Activated T-cell treated with anti-CD3 and anti-CD28 coated beads, Interleukin-2, amount 50 U/mL, for 4 hours (primary cell): ENCODE results near the gene CD59. TPM values are rescaled to one million over a fixed set of nuclear protein-coding genes. Genes with fewer than 3 reads are reported as not detected.
"Not testable (repeated sequence)": the region's sequence is repeated elsewhere in the genome, so short reads cannot be mapped to it uniquely, and the experiment has no call there.

Experiments
- ATAC-seq, 2 donors: fragments of 200-7000 bp; cut with Tn5 transposase; one replicate each; pipeline ENCODE4 v1.10.0; 2021
- DNase-seq: peaks from one replicate; pipeline ENCODE4 v3.0.0-alpha.2; 2020
- H3K27me3 Mint-ChIP-seq: one replicate; pipeline ENCODE4 v1.8.0; 2021; ENCODE audit warnings: low read depth, mixed read lengths
- H3K36me3 Mint-ChIP-seq: one replicate; pipeline ENCODE4 v1.8.0; 2022; ENCODE audit warnings: mixed read lengths; ENCODE audit not compliant: insufficient read depth
- H3K4me1 Mint-ChIP-seq: one replicate; pipeline ENCODE4 v1.8.0; 2021; ENCODE audit warnings: low read depth, mixed read lengths
- H3K4me3 Mint-ChIP-seq: one replicate; pipeline ENCODE4 v1.8.0; 2021; ENCODE audit warnings: mild to moderate bottlenecking, moderate library complexity, mixed read lengths
- H3K9me3 Mint-ChIP-seq: one replicate; pipeline ENCODE4 v1.8.0; 2021; ENCODE audit warnings: mixed read lengths
- total RNA-seq, 3 donors: library from RNA; stranded (reverse); gene quantifications; one replicate each; pipeline ENCODE4 v1.2.1, GENCODE V29; 2021

CD59 gene
- total RNA-seq, 3 donors from 2014 or later: 27.8 to 44.8 (median 30.0) TPM

DNA sequence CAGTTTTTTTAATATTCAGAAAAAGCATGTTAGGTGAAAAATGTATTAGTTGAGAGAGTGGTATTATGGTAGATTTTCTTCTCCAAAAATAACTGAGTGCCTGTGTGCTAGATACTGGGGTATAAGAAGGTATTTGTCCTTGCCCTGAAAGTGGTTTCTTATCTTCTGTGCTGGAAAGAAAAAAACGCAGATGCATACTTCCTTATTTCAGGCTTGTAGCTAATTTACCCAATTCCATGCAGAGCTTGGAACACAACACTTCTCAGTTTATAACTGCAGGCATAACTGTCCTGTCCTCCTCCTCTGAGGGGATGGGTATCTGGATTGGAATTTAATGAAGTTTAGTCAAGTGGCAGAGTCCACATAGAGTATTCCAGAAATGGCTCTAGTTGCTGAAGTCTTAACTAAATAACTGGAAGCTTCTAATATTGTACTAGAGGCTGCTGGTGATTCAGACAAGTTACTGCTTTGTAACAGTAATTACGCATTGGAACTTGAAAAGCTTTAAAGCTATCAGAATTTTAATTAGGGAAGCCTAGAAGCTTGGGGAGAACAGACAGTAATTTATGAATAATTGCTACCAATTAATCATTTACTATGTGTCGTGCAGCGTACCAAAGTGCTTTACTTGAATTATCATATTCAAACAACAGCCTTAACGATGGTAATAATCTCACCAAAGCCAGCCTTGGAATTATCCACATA lies 22.9 kb downstream of the CD59 start:
- H3K9me3 Mint-ChIP-seq: no peaks in the 10 kb centered on the region
- DNase-seq (no peak), ATAC-seq (no peak)
- no peak overlapping the region for H3K4me3 Mint-ChIP-seq
- H3K27me3 Mint-ChIP-seq: no peaks in the 10 kb centered on the region
- no peaks in the 10 kb centered on the region for H3K4me1 Mint-ChIP-seq
- H3K36me3 Mint-ChIP-seq: peaks cover 19% of the 10 kb centered on the region

DNA sequence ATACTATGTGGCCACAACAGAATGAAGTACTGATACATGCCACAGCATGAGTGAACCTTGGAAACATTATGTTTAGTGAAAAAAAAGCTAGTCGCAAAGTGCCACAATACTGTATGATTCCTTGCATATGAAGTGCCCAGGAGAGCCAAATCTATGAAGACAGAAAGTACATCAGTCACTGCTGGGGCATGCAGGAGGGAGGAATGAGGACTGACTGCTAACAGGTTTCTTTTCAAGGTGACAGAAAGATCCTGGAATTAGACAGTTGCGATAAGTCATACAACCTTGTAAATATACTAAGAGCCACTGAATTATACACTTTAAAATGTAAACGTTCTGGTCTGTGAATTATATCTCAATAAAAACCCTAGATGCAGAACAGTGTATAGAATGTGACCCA lies 23.8 kb downstream of the CD59 start:
- DNase-seq (no peak), ATAC-seq (no peak)
- Mint-ChIP-seq H3K27me3 (no peaks in the 10 kb centered on the region), H3K4me1 (no peaks in the 10 kb centered on the region), H3K9me3 (no peaks in the 10 kb centered on the region), H3K36me3 (peaks cover 21% of the 10 kb centered on the region), H3K4me3 (no peak overlapping the region)

DNA sequence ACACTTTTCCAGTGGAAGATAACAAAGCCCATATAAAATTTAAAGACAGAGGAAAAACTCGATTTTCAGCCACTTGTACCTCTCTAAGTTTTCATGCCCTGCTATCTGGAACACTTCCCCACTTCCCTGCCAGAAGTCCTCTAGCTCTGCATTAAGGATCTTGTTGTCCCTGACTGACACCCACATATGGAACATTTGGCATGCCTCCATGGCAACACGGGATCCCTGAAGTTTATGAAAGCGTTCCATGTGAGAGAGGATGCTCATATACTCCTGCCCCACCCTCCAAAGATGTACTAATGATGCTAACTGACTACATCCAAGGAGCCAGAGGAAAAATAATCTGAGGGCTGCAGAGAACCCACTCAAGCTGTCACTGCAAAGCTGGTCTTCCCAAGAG lies 26.8 kb downstream of the CD59 start:
- peaks cover 12% of the 10 kb centered on the region for H3K36me3 Mint-ChIP-seq
- H3K4me3 Mint-ChIP-seq: no peak overlapping the region
- ATAC-seq (no peak), DNase-seq (no peak)
- peaks cover 5% of the 10 kb centered on the region for H3K4me1 Mint-ChIP-seq
- H3K9me3 Mint-ChIP-seq: no peaks in the 10 kb centered on the region
- H3K27me3 Mint-ChIP-seq: no peaks in the 10 kb centered on the region

DNA sequence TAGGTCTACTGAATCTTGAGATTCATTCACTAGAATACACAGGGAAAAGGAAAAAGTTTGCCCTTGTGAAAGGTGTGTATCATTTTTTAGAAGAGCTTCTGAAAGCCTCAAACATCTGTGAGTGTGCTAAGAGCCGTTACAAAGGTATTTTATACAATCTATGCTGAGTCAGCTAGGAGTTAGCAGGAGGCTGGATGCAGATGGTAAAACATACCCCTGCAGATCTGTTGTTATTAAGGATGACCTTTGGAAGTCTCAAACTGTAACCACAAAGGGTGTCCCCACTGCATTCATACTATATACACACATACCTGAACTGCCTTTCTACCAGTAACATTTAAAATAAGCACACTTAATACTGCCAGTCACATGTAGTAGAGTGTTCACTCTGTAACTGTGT lies 27.2 kb downstream of the CD59 start:
- peaks cover 12% of the 10 kb centered on the region for H3K36me3 Mint-ChIP-seq
- H3K27me3 Mint-ChIP-seq: no peaks in the 10 kb centered on the region
- H3K4me1 Mint-ChIP-seq: peaks cover 5% of the 10 kb centered on the region
- no peaks in the 10 kb centered on the region for H3K9me3 Mint-ChIP-seq
- ATAC-seq: no peak
- no peak for DNase-seq
- H3K4me3 Mint-ChIP-seq: no peak overlapping the region

DNA sequence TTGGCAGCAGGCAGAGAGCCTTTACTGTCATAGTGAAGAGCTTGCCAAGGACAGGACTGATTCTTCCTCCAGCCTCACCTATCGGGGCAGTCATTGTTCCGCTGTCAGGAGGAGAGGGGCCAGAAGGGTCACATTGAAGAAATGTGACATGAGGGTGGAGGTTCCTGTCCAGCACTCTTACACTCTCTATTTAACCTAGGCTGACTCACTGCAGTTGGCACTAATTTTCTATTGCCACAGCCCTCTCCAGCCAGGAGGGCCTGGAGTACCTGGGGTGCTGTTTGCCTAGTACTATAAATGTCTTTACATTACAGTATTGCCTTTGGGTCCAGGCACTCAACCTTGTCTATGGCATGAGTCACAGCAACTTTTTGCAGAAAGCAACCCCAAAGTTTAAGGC lies 28.4 kb downstream of the CD59 start:
- DNase-seq, ATAC-seq, H3K4me3 Mint-ChIP-seq, H3K27me3 Mint-ChIP-seq, H3K4me1 Mint-ChIP-seq, H3K9me3 Mint-ChIP-seq: not testable (repeated sequence)
- peaks cover 12% of the 10 kb centered on the region for H3K36me3 Mint-ChIP-seq

DNA sequence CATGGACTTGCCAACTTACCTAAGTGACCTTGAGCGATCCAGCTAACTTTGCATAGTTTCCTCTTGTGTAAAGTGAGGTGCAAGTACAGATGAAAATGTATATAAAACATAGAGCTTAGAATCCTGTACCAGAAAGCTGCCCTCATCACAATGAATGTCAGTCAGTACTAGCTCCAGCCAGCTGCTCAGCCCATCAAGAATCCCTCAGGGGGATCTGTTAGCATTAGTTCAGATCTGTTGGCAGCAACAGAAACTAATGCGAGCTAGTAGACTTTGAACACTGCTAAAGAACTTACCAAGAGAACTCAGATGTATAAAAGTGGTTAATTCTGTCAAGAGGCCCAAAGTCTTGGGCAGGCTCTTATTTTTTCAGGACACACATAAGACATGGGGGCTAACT lies 29.3 kb downstream of the CD59 start:
- peaks cover 5% of the 10 kb centered on the region for H3K4me1 Mint-ChIP-seq
- H3K27me3 Mint-ChIP-seq: no peaks in the 10 kb centered on the region
- DNase-seq (no peak), ATAC-seq (no peak)
- H3K4me3 Mint-ChIP-seq: no peak overlapping the region
- H3K9me3 Mint-ChIP-seq: no peaks in the 10 kb centered on the region
- H3K36me3 Mint-ChIP-seq: peaks cover 9% of the 10 kb centered on the region

DNA sequence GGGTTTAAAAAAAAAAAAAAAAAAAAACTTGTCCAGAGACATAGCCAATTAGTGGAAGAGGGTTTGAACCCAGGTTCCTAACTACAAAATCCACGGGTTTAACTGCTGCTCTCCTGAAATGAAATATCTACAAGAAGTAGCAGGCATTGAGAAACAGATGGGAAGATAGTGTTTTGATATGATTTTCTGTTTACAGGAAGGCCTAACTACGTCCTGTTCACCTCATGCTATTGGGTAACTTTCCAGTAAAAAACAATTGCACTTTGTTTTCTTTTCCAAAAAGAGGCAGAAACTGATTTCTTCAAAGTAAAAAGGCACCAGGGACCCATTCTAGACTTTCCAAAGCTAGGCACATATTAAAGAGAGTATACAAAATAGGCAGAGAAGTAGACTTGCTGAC lies 29.7 kb downstream of the CD59 start:
- peaks cover 9% of the 10 kb centered on the region for H3K36me3 Mint-ChIP-seq
- H3K9me3 Mint-ChIP-seq: no peaks in the 10 kb centered on the region
- peaks cover 7% of the 10 kb centered on the region for H3K4me1 Mint-ChIP-seq
- no peak for DNase-seq
- ATAC-seq: no peak
- no peaks in the 10 kb centered on the region for H3K27me3 Mint-ChIP-seq
- peak overlapping the region; percentile 13 for H3K4me3 Mint-ChIP-seq

DNA sequence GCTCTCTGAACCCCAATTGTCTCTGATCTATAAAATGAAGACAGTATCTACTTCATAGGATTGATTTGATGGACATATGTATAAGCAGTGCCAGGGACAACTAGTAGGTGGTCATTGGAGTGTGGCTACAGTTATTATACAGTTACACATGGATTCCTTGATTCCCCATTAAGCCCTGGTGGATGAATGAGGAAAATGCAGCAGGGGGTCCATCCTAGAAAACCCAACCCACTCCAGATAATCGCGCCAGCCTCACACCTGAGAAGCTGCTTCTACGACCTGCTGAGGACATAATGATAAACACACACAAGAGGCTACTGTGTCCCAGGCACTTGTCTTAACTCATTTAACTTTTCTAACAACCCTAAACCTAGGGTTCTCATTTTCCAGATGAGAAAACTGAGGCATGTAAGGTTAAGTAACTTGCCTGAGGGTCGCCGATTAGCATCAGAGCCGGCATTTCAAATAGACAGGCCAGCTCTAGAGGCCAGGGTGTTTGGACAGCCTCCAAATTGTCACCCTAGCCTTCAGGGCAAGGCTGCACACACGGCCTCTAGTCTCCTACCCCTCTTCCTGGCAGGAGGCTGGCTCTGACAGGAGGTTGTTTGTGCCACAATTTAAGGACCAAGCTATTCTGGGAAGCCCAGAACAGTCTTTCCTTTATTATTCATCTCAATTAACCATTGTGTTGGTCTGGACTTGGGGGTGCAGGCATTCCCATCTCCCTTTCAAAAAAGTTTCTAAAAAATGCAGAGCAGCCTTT lies 31.8 kb downstream of the CD59 start:
- ATAC-seq: no peak
- Mint-ChIP-seq H3K9me3 (no peaks in the 10 kb centered on the region), H3K4me3 (no peak overlapping the region)

DNA sequence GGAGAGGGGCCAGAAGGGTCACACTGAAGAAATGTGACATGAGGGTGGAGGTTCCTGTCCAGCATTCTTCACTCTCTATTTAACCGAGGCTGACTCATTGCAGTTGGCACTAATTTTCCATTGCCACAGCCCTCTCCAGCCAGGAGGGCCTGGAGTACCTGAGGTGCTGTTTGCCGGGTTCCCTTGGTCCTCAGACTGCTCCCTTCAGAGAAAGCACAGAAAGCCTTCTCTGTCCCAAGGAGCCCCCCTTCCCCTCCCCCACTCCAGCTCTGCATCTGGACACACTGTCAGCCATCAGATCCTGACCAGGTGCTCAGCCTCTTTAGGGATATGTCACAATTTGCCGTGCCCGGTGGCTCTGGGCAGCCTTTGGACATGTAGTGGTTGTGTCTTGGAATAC lies 32.4 kb downstream of the CD59 start:
- peaks cover 8% of the 10 kb centered on the region for H3K36me3 Mint-ChIP-seq
- H3K9me3 Mint-ChIP-seq: no peaks in the 10 kb centered on the region
- peaks cover 19% of the 10 kb centered on the region for H3K4me1 Mint-ChIP-seq
- no peak for ATAC-seq
- H3K27me3 Mint-ChIP-seq: peaks cover 2% of the 10 kb centered on the region
- no peak for DNase-seq
- H3K4me3 Mint-ChIP-seq: no peak overlapping the region

More for the DNA sequence above, 31.8 kb downstream of the CD59 start:
- DNase-seq: no peak
- Mint-ChIP-seq H3K4me1 (peaks cover 19% of the 10 kb centered on the region), H3K27me3 (peaks cover under 1% of the 10 kb centered on the region), H3K36me3 (peaks cover 9% of the 10 kb centered on the region)

DNA sequence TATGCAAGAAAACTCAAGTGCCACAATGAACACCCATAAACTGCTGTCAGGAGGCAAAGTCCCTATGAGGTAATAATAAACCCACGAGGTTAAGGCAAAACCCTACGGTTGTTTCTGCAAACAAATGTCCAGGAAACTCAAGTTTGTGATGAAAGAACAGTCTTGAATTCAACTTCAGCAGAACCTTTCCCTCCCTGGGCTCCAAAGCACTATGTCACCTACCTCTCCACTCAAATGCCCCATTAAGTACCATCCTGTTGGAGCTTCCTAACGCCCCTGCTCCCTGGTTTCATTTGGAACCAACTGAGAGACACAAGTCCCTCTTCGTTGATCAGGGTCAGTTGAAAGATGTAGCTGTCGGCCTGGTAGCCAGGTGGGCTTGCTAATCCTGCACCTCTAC lies 33.0 kb downstream of the CD59 start:
- H3K9me3 Mint-ChIP-seq: no peaks in the 10 kb centered on the region
- H3K27me3 Mint-ChIP-seq: peaks cover 2% of the 10 kb centered on the region
- peaks cover 19% of the 10 kb centered on the region for H3K4me1 Mint-ChIP-seq
- ATAC-seq: no peak
- no peak overlapping the region for H3K4me3 Mint-ChIP-seq
- DNase-seq: no peak
- peaks cover 5% of the 10 kb centered on the region for H3K36me3 Mint-ChIP-seq

DNA sequence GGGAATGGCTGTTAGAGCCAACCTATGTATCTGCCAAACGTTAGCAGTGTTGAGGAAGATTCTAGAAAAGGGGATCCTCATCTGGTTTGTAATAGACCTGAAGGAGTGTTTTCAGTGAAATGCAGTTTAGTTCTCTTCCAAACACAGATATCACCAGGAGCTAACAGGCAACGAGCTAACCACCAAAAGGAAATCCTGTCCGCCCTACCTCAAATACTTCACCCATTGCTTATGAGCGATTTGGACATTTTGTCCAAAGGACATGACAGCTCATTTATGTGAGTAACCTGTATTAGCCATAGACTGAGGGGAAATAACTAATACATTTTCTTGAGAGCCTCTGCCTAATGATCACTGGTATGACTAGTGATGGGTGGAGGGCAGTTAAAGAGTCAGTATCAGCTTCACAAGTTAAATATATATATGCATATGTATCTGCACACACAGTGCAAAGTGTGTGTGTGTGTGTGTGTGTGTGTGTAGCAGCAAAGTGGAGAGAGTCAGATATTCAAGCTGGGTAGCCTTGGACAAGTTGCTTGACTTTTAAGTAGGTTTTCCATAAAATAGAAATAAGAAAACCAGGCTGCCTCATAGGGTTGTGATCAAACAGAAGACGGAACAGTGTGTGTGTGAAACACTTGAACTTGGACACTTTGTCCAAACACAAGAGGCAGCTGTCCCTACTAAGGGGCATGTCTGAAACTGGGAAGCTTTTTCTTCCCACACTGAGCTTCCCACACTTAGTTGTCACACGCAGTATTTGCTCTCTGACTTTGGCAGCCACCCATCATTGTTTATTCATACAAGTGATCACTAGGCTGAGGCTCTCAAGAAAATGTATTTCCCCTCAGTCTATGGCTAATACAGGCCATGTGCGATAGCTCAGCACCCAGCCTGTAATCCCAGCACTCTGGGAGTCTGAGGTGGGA lies 34.7 kb downstream of the CD59 start:
- Mint-ChIP-seq H3K4me1 (peaks cover 16% of the 10 kb centered on the region), H3K4me3 (peak overlapping the region; percentile 91), H3K36me3 (no peaks in the 10 kb centered on the region), H3K27me3 (peaks cover 12% of the 10 kb centered on the region), H3K9me3 (no peaks in the 10 kb centered on the region)
- DNase-seq (no peak), ATAC-seq (no peak)

DNA sequence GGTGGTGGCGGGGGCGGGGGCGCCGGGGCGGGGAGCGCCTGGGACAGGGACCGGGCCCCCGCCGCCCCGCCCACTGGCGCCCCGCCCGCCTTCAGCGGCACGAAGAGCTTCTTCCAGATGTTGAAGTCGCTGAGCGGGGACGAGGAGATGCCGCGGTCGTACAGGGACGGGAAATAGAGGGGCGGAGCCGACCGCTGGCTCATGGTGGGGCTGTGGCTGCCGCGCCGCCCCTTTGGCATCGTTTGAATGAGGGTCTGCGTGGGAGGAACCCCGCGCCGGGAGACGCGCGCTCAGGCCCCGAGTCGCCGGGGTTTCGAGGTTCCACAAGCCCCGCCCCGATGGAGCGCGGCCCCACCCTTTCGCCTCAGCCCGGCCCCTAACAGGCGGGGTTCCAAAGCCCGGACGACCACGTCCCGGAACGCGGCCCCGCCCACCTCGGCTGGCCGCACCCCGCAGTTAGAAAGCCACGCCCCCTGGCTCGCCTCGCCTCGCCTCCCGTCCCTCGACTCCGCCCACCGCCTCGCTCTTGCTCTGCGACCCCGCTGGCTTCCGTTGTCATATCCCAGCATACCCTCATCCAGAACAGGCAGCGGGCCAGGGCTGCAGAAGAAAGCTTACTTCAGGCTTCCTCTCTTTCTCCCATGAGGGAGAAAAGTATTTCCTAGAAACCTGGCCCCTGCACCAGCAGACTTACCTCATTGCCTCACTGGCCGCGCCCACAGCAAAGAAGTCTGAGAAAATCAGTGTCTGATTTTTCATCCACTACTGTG lies 35.5 kb downstream of the CD59 start, which contains the start of gene C11orf91:
Gene C11orf91, minus strand, starts transcription at position 325 of the 770 bp plus-strand sequence. Its CDS starts 86 bp downstream, at position 239.
- Mint-ChIP-seq H3K36me3 (no peaks in the 10 kb centered on the region), H3K4me1 (peaks cover 15% of the 10 kb centered on the region), H3K4me3 (peak within 1 kb of the TSS; percentile 91), H3K9me3 (no peaks in the 10 kb centered on the region), H3K27me3 (peaks cover 15% of the 10 kb centered on the region)
- peak; percentile 91 to 95 for ATAC-seq
- peak; percentile 91 for DNase-seq

DNA sequence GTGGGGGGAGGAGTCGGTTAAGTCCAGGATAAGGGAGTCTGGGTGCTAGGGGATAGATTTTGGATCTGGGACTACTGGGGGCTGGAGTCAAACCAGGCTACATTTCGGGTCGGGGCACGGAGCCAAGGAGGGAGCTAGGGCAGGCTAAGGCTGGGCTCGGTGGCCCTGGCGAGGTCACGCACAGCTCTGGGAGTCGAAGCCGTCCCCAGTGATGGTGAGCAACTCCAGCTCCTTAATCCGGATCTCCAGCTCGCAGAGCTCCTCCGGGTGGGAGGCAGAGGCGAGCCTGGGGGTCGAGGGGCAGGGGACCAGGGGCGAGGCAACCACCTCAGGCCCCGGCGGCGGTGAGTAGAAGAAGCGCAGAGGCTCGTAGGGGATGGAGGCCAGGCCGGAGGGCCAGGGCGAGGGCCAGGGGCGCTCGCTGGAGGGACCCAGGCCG lies 36.1 kb downstream of the CD59 start:
- H3K36me3 Mint-ChIP-seq: no peaks in the 10 kb centered on the region
- H3K4me3 Mint-ChIP-seq: peak overlapping the region; percentile 78
- ATAC-seq: no peak
- H3K9me3 Mint-ChIP-seq: no peaks in the 10 kb centered on the region
- H3K4me1 Mint-ChIP-seq: peaks cover 15% of the 10 kb centered on the region
- DNase-seq: no peak
- peaks cover 18% of the 10 kb centered on the region for H3K27me3 Mint-ChIP-seq
